HG02610 (cell line): ENCODE data around the gene MAEL.
"Not testable (repeated sequence)": the region's sequence is repeated elsewhere in the genome, so short reads cannot be mapped to it uniquely, and the experiment has no call there.

Experiments used
- ATAC-seq: cut with Tn5 transposase; IDR thresholded peaks from one replicate; pipeline ENCODE4 v1.9.1; 2021; ENCODE audit warnings: mild to moderate bottlenecking, moderate library complexity; ENCODE audit not compliant: unreplicated experiment

The MAEL gene

DNA sequence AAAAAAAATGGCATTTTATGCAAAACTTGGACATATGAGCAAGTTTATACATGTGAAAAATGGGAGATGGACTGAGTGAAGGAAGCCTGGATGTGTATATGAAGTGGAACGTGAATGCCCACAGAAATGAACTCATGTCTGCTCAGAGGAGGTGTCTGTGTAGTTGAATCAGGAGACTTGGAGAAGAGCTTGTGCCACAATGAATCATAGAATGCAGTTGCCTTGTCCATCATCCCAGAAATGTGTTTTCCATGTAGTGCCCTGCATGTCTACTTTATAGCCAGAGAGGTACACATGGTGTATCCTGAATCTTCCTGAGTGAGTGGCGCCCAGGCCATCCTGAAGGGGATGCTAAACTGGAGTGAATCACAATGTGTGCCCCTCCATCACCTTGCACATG, 11.1 kb upstream of the MAEL start:
- no peak for ATAC-seq

DNA sequence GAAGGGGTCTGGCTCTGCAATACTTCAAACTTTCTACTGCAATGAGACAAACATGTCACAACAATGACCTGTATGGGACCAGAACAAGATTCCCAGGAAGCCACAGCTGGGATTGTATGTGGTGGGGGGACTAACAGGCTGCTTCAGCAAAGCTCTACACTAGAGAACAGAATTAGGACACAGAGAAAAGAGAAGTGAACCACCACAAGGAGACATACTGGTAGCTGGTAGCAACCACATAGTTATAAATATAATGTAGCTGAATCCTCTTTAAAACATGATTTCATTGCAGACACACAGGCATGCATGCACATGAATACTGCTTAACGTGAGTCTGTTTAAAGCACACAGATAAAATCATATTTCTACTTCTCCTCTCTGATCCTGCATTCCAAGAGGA, 10.3 kb upstream of the MAEL start:
- peak; percentile 55 for ATAC-seq

DNA sequence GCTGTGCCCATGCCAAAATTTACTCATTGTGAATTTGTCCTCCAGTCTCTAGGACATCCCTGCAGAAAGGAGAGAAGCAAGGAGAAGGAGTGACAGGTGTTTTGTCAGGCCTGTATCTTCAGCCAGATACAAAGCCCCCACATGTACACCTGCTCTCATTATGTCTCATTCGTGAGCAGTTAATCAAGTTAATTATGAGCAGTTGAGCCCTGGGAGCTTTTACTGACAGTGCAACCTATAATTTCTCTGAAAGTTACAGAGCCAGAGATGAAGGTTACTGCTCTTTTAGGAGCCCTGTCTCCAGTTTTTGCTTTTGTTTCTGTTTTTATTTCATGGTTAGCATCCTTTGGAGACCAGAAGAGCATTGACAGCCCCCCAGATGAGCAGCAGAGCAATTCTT, 8.7 kb upstream of the MAEL start:
- ATAC-seq, result no peak

DNA sequence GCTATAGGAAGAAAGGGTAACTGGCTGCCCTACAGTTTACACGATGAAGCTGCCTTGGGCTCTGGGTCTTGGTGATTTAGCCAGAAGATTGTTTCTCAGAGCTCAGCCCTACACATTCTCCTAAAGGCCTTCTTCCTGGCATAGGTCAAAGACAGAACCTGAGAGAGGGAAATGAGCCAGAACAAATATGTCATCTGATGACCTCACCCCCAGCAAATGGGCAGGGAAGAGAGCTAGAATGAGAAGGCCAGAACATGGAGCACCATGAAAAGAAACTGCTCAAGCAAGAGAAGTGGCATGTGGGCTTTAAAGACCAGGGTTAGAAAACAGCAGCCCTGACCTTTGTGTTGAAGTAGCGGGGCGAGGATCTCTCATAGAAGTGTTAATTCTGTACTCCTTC, 8.3 kb upstream of the MAEL start:
- ATAC-seq, result no peak

DNA sequence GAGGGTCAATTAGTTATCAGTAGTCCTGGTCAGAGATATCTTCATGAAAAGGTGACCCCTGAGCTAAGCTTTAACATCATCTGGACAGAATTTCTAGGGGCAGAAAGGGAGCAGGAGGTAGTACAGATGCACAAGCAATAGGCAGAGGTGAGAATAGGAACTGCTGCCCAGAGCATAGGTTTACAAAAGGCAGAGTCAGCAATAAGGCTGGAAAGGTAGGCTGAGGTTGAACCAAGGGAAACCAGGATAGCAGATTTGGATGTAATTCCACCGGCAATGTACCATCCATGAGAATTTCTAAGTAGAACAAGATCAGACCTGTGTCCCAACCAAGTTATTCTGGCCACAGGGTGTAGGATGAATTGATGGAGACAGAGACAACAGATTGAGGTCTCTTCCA, 7.5 kb upstream of the MAEL start:
- no peak for ATAC-seq

DNA sequence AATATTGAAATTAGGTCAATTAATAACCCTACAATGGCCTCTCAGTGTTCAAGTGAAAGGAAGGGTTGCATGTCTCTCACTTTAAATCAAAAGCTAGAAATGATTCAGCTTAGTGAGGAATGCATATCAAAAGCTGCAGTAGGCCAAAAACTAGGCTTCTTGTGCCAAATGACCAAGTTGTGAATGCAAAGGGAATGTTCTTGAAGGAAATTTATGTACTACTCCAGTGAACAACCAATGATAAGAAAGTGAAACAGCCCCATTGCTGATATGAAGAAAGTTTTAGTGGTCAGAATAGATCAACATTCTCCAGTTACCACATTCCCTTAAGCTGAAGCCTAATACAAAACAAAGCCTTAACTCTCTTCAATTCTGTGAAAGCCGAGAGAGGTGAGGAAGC, 10.0 kb downstream of the MAEL start:
- no peak for ATAC-seq

DNA sequence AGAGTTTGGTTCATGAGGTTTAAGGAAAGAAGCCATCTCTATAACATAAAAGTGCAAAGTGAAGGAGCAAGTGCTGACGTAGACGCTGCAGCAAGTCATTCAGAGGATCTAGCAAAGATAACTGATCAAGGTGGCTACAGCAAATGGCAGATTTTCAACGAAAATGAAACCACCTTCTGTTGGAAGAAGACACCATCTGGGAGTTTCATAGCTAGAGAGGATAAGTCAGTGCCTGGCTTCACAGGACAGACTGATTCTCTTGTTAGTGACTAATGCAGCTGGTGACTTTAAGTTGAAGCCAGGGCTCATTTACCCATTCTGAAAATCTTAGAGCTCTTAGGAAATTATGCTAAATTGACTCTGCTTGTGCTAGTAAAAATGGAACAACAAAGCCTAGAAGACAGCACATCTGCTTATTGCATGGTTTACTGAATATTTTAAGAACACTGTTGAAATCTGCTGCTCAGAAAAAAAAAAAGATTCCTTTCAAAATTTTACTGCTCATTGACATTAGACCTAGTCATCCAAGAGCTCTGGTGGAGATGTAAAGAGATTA, 10.5 kb downstream of the MAEL start:
- no peak for ATAC-seq

DNA sequence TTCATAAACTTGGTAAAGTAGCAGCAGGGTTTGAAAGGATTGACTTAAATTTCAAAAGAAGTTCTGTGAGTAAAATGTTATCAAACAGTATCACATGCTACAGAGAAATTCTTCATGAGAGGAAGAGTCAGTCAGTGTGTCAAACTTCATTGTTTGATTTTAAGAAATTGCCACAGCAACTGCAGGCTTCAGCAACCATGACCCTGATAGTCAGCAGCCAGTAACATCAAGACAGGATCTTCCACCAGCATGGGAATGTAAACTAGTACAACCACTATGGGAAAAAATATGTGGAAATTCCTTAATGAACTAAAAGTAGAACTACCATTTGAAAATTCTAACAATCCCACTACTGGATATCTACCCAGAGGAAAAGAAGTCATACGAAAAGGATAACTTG, 11.5 kb downstream of the MAEL start:
- ATAC-seq, result no peak

DNA sequence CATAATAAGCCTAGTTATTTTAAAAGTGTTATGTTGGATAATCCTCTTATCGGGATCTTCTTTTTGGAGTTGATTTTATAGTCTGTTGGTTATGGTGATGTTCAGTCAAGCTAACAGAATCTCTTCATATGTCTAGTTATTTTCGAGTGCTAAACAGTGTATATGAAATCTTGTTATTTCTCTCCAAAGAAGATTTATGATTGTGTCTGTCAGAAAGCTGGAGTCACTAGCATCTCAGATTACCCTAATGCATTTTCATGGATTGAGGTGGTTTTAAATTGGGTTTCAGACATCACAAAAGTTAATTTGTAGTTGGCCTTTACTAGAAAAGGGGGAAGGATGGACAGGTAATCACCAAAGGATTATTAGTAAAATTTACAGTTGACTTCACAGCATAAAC, 13.3 kb downstream of the MAEL start:
- ATAC-seq, result no peak

DNA sequence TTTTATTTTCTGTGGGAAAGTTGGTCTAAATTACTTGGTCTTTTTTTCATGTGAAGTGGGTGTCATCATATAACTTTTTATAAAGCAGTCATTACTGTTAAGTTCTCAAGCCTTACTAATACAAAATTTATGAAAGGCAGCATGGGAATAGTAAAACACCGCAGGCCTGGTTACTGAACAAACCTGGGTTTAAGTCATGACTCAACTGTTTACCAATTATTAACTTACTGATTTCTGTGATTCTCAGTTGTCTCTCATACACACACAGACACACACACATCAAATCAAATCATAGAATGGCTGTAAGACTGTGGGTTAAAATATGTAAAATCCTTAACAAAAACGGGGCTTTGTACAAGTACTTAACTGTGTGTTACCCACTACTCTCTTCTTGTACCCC, 14.6 kb downstream of the MAEL start:
- no peak for ATAC-seq

DNA sequence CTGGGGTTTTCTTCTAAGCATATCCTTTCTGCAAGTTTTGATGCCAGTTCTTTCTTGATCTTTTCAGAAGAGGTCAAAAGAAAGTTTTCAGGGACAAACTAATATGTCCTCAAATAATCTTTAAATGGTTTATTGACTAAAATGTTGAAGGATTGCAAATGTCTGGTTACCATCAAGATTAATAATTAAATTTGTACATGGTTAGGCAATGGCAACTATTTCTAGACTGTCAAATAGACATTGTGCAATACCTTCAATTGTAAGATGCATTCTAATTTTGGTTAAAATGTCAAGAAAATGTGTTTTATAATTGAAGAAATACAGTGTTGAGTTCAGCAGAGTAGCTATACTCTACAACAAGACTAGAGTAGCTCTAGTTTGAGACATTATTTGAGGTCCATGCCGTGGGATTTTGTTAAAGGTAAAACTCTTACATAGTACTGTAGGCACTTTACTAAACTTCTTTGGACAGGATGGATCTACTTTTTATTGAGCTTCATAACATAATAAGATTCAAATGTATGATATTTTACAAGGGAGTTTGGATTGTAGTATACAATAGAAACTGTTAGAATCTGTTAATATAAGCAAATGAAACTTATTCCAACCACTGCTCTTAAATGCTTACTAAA, 22.6 kb downstream of the MAEL start:
- ATAC-seq, result no peak

DNA sequence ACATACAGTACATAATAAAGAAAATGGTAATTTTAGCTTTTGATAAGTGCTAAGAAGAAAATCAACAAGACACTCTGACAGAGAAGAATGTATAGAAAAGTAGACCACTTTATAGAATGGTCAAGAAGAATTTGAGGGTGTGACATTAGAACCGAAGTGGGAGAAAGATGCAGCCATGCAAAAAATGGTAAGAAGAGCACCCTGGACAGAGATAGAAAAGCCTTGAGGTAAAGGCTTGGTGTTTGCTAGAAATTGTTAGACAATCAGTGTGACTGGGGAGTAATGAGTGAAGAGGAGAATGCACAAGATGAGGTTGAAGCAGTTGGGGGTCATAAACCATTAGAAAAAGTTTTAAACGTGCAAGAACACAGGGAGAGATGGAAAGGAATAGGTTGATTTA, 23.5 kb downstream of the MAEL start:
- ATAC-seq, result no peak

DNA sequence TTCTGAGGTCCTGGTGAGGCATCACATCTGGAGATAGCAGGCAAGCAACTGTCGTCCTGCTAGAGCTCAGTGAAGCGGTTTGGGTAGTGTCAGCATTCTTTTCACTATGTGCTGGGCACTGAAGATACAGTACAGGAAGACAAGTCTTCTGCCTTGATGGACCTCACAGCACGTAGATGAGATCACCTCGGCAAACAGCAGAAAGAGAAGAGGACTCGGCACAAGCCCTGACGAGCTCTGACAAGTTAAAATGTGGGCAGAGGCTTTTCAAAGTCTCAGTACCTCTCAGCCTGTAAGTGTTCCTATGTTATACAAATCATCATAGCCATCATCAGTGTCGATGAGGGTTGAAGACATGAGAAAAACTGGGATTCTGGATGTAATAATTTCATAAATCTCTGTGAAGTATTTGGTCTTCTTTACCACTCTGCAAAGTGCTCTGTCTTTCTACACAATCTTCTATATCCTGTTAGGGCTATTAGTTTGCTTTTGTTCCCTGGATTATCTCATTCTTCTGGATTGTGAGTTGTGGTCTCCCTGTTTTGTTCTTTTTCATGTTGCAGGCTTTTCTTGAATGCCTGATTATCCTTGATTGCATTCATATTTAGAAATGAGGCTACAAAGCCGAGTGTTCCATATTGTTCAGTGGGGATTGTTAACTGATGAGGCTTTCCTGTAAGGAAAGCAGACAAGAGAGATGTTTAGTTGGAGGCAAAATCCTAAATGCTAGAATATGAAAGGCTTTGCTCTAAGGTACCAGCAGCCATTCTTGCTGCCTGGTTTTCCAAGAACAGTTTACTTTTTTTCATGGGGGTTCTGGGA, 24.2 kb downstream of the MAEL start:
- no peak for ATAC-seq

DNA sequence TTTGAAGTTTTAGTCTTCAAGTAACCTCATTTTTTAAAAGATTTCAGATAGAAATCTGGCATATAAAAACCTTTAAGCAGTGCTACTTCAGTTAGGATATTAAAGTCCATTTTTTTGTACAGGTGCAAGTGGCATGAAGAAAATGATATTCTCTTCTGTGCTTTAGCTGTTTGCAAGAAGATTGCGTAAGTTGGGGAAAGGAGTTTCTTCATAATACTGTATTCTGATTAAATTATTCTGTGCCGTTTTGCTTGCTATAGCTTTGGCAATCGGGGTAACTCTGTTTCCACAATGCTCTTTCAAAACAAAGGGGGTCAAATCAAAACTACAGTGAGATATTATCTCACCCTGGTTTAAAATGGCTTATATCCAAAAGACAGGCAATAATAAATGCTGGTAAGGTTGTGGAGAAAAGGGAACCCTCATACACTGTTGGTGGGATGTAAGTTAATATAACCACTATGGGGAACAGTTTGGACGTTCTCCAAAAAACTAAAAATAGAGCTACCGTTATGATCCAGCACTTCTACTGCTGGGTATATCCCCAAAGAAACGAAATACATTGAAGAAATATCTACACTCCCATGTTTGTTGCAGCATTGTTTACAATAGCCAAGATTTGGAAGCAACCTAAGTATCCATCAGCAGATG, 27.1 kb downstream of the MAEL start:
- no peak for ATAC-seq

DNA sequence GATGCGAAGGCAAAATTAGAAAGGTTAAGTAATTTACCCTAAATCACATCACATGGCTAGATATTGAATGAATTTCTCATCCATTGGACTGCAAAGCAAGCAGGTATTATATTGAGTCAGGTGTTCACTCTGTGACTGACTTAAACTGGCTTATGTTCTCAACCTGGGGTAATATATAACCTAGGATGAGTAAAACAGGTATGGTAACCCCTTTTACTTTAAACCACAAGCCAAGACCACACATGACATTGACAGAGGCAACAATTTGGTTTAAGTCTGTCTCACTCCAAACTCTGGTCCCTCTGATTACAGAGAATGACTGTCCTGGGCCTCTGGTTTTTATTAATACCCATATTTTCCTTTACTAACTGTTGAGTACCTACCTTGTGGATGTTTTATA, 33.3 kb downstream of the MAEL start:
- ATAC-seq, result peak; percentile 80

DNA sequence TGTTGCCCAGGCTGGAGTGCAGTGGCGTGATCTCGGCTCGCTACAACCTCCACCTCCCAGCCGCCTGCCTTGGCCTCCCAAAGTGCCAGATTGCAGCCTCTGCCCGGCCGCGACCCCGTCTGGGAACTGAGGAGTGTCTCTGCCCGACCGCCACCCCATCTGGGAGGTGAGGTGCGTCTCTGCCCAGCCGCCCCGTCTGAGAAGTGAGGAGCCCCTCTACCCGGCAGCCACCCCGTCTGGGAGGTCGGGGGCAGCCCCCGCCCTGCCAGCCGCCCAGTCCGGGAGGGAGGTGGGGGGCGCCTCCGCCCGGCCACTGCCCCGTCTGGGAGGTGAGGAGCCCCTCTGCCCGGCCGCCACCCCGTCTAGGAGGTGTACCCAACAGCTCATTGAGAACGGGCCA, 40.5 kb downstream of the MAEL start:
- not testable (repeated sequence) for ATAC-seq

DNA sequence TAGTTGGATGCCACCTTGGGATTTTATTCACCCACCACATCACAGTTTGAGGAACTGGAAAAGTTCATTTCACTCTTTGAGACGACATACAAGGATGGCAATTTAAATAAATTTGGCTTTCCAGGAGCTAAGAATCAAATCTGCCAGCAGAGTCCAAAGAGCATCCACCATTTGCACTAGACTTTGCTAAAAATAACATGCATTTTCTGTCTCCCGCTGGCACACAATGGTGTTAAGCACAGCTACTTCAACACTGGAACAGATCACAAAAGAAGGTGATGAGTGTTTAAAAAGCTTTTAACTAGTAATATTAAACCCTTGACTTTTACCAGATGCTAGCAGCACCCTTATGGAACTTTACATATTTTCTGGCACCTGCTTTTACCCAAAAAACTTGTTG, 44.6 kb downstream of the MAEL start:
- no peak for ATAC-seq

DNA sequence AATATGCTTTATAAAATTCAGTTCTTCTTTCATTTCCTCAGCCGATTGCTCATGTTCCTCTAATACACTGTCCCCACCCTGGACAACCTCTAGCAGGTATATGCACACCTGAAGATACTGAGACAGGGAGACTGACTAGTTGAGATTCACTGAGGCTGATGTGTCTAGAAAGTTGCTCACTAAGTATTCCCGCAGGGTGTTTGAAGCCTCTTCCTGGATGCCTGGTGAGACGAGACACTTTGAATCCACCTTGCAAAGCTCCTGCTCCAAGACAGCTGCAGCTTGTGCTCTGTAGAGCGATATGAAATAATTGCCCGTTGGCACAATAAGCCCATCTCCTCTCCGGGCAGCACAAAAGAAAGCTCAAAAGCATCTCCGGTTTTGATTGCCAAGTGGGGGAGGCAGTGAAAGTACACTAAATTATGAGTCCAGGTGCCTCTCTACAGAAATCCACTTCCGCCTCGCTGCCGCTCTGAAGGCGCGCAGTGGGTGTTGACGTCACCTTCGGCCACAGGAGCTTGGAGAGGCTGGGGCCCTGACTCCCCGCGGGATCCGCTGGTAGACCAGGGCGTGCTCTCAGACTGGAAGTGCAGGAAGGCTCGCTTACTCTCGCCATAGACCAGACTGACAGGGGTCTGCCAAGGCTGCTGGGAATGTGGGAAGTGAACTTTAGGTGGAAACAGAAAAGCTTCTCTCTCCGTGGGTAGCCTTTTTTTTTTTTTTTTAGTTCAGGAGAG, 54.8 kb downstream of the MAEL start:
- peak; percentile 93 for ATAC-seq

DNA sequence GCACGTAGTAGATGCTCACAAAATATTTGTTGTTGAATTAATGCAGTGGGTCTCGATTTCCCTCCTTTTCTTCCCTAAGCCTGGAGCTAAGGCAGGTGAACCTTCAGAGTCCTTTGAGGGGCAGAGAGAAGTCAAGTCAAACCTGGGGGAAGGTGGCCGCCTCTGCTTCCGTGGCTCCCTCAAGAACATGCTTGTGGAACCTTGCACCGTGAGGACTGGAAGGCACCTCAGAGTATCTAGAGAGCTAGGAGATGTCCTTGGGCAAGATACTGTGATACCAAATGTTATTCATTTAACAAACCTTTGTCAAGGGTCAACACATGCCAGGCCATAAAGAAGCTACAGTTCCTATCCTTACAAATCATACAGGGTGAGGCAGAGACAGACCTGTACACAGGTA, 62.8 kb downstream of the MAEL start:
- ATAC-seq, result no peak

DNA sequence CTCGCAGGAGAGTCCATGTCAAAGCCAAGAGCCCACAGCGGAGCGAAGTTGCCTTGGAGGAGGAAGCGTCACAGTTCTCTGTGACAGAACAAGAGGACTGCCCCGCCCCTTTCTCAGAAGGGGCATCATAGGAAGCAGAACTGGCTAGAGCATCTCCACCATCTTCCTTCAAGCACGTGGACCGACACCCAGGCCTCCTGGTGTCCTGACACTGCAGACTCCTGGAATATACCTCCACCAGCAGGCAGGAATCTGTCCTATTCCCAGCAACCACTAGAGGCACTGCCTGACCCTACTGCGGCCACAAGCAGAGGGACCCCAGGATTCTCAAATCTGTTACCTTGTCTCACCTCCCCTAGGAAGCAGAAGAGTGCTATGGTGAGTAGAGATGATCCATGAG, 63.3 kb downstream of the MAEL start:
- no peak for ATAC-seq

DNA sequence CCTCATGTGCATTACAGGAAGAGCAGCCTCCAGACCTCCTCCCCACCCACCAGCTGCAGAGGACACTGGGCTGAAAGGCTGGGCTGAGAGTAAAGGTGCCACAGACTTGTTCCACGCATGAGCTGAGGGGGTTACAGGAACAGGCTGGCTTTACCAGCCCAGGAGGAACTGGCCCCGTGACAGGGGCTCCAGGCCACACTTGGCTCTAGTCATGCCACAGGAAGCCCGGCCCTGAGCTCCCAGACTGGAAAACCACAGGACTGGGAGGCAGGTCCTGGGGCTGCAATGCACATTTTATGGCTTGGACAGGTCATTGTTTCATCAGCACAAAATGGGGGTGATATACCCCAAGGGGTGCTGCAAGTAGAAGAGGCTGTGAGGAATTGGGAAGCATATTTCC, 65.5 kb downstream of the MAEL start:
- no peak for ATAC-seq
